HG02610 (cell line): Measurements from ENCODE around the gene SMAD3.

Experiments
- ATAC-seq: cut with Tn5 transposase; IDR thresholded peaks from one replicate; pipeline ENCODE4 v1.9.1; 2021; ENCODE audit warnings: mild to moderate bottlenecking, moderate library complexity; ENCODE audit not compliant: unreplicated experiment

The SMAD3 gene

GRCh38 chr15:67156834-67157233, 91.4 kb downstream of the SMAD3 start:
- no peak for ATAC-seq

GRCh38 chr15:67157521-67158252, 92.3 kb downstream of the SMAD3 start:
- no peak for ATAC-seq

GRCh38 chr15:67158367-67158766, 93.0 kb downstream of the SMAD3 start:
- ATAC-seq = no peak

GRCh38 chr15:67161412-67161811, 96.0 kb downstream of the SMAD3 start:
- no peak for ATAC-seq

- no peak for ATAC-seq
These were observed 96.5 kb downstream of the SMAD3 start for GRCh38 chr15:67161881-67162280.

- ATAC-seq = no peak
These were observed 97.8 kb downstream of the SMAD3 start for GRCh38 chr15:67163180-67163579.

- ATAC-seq = no peak
These were observed 99.0 kb downstream of the SMAD3 start for GRCh38 chr15:67164401-67164791.

- no peak for ATAC-seq
These were observed 99.4 kb downstream of the SMAD3 start for GRCh38 chr15:67164811-67165253.

- no peak for ATAC-seq
These were observed 100.2 kb downstream of the SMAD3 start for GRCh38 chr15:67165254-67166253.

GRCh38 chr15:67166280-67167009, 101.0 kb downstream of the SMAD3 start:
- ATAC-seq = no peak

- no peak for ATAC-seq
These were observed 101.7 kb downstream of the SMAD3 start for GRCh38 chr15:67167091-67167490.

- ATAC-seq = no peak
These were observed 103.3 kb downstream of the SMAD3 start for GRCh38 chr15:67168694-67169093.

GRCh38 chr15:67170143-67170925, 104.9 kb downstream of the SMAD3 start:
- no peak for ATAC-seq

GRCh38 chr15:67171471-67171870, 106.1 kb downstream of the SMAD3 start:
- ATAC-seq = no peak

- no peak for ATAC-seq
These were observed 106.8 kb downstream of the SMAD3 start for GRCh38 chr15:67172172-67172571.

- ATAC-seq = no peak
These were observed 107.6 kb downstream of the SMAD3 start for GRCh38 chr15:67173005-67173404.

- no peak for ATAC-seq
These were observed 108.4 kb downstream of the SMAD3 start for GRCh38 chr15:67173786-67174185.

- ATAC-seq = no peak
These were observed 109.0 kb downstream of the SMAD3 start for GRCh38 chr15:67174446-67174845.

GRCh38 chr15:67174864-67175573, 109.6 kb downstream of the SMAD3 start:
- ATAC-seq = peak; percentile 56

- peak; percentile 70 for ATAC-seq
These were observed 110.3 kb downstream of the SMAD3 start for GRCh38 chr15:67175643-67176071.
